ENCODE data around the gene RNF157. TPM values are rescaled to one million over a fixed set of nuclear protein-coding genes. Genes with fewer than 3 reads are reported as not detected.

RNF157 gene
- total RNA-seq, 3 donors from 2014 or later: 11.6 to 45.8 (median 17.5) TPM

DNA sequence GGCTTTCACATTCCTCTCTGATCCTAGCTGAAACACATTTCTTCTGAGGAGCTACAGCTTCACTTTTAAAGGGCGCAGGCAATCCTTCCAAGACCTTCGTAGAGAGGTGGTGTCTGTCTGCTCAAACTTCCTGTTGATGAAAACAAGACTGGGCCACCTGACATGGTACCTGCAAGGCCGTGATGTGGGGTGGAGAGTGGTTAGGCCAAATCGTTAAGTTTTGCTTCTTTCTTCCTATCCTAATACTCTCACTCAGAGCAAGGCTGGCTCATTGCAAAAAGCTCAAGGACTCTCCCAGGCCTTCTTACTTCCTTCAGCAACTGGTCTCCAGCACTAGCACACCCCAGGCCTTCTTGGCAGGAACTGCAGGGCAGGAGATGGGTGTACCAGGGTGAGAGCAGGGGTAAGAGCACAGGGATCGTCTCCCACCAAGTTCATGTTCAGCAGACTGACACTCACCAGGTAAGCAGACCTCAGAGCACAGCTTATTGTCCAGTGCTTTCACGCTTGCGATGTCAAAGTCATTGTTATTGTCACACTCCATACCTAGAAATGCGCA is 88.3 kb downstream of the RNF157 start:
- peaks cover 3% of the 10 kb centered on the region for H3K4me1 ChIP-seq (ENCODE audit: low read depth)
- no peak for DNase-seq
- intact Hi-C loops (cut with DNase I, micrococcal nuclease): no loop called here
- H3K36me3 ChIP-seq (ENCODE audit: low read depth): no peaks in the 10 kb centered on the region
- H3K9me3 ChIP-seq: no peaks in the 10 kb centered on the region
- no peak overlapping the region for H3K4me3 ChIP-seq
- peak; percentile 25 for ATAC-seq
- TF ChIP-seq CTCF (IDR thresholded peaks at IDR 0.05): no peak

- no peak overlapping the region for H3K4me3 ChIP-seq
- ATAC-seq (no peak), DNase-seq (no peak)
- peaks cover 2% of the 10 kb centered on the region for H3K4me1 ChIP-seq (ENCODE audit: low read depth)
- intact Hi-C loops (cut with DNase I, micrococcal nuclease): no loop called here
- no peaks in the 10 kb centered on the region for H3K36me3 ChIP-seq (ENCODE audit: low read depth)
- TF ChIP-seq CTCF (IDR thresholded peaks at IDR 0.05): no peak
- H3K9me3 ChIP-seq: no peaks in the 10 kb centered on the region
Observed at GRCh38 chr17:76150712-76151622, 89.3 kb downstream of the RNF157 start.

DNA sequence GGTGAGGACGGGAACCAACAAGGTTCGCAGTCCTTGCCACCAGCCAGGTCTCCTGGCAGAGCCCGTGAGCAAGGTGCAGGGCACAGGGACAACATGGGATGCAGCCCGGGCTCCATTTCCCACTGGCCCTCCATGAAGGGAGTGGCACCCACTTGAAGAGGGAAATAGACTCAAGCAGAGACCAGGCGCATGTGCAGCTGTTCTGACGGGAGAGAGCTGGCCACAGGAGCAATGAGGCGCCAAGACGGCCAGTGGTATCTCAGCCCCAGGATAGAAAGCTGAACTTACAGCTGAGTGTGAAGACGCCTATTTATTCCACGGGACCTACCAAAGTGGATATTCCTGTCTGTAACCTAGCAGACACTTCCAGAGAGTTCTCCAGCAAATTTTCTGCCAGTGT is 91.1 kb downstream of the RNF157 start:
- no peak for DNase-seq
- intact Hi-C loops (cut with DNase I, micrococcal nuclease): no loop called here
- Histone ChIP-seq H3K4me3 (no peak overlapping the region), H3K4me1 (ENCODE audit: low read depth) (no peaks in the 10 kb centered on the region), H3K36me3 (ENCODE audit: low read depth) (no peaks in the 10 kb centered on the region), H3K9me3 (no peaks in the 10 kb centered on the region)
- no peak for ATAC-seq
- TF ChIP-seq CTCF (IDR thresholded peaks at IDR 0.05): no peak

GRCh38 chr17:76148015-76148326 is 92.3 kb downstream of the RNF157 start:
- H3K9me3 ChIP-seq: no peaks in the 10 kb centered on the region
- ATAC-seq: no peak
- intact Hi-C loops (cut with DNase I, micrococcal nuclease): no loop called here

DNA sequence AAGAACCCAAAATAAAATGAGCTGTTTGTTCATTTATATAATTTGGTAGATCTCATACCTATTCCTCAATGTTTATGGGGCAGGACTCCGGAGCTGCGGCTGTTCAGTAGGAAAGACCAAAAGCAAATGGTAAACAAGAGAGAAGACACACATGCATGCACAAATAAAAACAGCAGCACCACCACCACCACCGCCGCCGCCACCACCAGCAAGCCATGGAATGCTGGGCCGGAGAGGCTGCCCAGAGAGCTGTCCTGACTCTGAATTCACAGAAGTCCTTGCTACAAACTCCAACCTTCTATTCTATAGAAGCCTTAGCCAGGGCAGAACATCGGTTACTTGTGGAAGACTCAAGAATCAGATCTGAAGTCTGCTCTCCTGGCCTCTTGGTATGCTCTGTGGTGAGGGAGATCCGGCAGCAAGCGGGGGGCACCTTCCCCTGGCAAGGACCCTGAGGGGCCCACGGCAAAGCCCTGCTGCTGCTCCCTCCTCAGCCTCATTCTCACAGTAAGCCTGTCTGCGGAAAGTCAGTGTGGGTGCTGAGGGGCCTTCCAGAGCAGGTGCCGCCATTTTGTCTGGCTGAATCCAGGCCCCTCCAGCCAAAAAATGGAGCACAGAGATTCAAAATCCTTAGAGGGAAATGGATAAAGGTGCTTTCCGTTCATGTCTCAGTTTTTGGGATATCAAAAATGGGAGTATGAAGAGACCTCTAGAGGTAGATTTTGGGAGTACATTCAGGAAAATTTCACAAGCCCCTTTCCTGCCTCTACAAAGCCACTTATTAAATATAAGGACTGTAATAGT is 92.9 kb downstream of the RNF157 start:
- TF ChIP-seq CTCF (IDR thresholded peaks at IDR 0.05): no peak
- H3K4me1 ChIP-seq (ENCODE audit: low read depth): no peaks in the 10 kb centered on the region
- no peaks in the 10 kb centered on the region for H3K9me3 ChIP-seq
- no peaks in the 10 kb centered on the region for H3K36me3 ChIP-seq (ENCODE audit: low read depth)
- no peak overlapping the region for H3K4me3 ChIP-seq
- ATAC-seq (no peak), DNase-seq (no peak)
- intact Hi-C loops (cut with DNase I, micrococcal nuclease): no loop called here

More at GRCh38 chr17:76148015-76148326, 92.3 kb downstream of the RNF157 start:
- Histone ChIP-seq H3K36me3 (ENCODE audit: low read depth) (no peaks in the 10 kb centered on the region), H3K4me3 (no peak overlapping the region), H3K4me1 (ENCODE audit: low read depth) (no peaks in the 10 kb centered on the region)
- no peak for TF ChIP-seq CTCF (IDR thresholded peaks at IDR 0.05)
- DNase-seq: no peak

All from mucosa of descending colon (tissue), 3 donors.